Tibial nerve (tissue), 4 donors: ENCODE data around the gene ACP1.

ENCODE experiments used
- EP300 ChIP-seq, 2 donors: sonication (generic); formaldehyde crosslinking; IDR thresholded peaks; one replicate each; pipeline ENCODE4 v1.6.1; 2017; ENCODE audit warnings: antibody characterized with exemption in 2 of 2, mild to moderate bottlenecking in 1 of 2
- TF ChIP-seq, protein P1 (sequence below), 5 experiments: fragments of 200-600 bp in 3 of 5; fragments of 450-650 bp in 2 of 5; sonication (generic) in 3 of 5; IDR thresholded peaks; one replicate each; pipeline ENCODE4 v1.5.1; 2016 to 2019; ENCODE audit warnings: antibody characterized with exemption in 5 of 5, mild to moderate bottlenecking in 3 of 5, moderate library complexity in 2 of 5

DNA sequence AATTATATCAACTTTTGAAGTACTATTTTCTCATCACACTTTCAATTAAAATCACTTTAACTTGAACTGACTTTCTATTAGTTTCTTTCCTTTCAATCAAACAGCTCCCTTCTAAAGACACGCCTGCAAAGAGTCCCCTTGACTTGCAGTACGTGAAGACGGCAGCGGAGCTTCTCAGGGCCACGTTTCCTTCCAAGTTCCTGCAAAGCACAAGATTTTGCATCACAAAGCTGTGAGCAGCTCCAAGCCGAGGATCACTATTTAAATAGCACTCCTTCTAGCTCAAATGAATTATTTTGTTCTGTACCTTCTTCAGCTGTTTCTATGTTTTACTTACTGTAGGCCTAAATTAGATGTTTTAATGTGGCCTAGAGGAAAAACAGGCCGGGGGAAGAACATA, 31.7 kb upstream of the ACP1 start:
- TF ChIP-seq, protein P1, sequence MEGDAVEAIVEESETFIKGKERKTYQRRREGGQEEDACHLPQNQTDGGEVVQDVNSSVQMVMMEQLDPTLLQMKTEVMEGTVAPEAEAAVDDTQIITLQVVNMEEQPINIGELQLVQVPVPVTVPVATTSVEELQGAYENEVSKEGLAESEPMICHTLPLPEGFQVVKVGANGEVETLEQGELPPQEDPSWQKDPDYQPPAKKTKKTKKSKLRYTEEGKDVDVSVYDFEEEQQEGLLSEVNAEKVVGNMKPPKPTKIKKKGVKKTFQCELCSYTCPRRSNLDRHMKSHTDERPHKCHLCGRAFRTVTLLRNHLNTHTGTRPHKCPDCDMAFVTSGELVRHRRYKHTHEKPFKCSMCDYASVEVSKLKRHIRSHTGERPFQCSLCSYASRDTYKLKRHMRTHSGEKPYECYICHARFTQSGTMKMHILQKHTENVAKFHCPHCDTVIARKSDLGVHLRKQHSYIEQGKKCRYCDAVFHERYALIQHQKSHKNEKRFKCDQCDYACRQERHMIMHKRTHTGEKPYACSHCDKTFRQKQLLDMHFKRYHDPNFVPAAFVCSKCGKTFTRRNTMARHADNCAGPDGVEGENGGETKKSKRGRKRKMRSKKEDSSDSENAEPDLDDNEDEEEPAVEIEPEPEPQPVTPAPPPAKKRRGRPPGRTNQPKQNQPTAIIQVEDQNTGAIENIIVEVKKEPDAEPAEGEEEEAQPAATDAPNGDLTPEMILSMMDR (IDR thresholded peaks at IDR 0.05): no peak
- TF ChIP-seq EP300 (IDR thresholded peaks at IDR 0.05): no peak
